AG04449 (cell line): ENCODE results near the gene FAM222B.
A peak's percentile ranks its signal among the peaks of the same experiment; 100 is the strongest.

Experiments used
- CTCF ChIA-PET: fragments of 350-600 bp; formaldehyde crosslinking; extraction: SDS; loops from one replicate; lab custom pipeline; 2021; ENCODE audit warnings: antibody characterized with exemption; lab: Yijun Ruan, JAX
- POLR2A ChIA-PET: fragments of 400-600, 350-600 bp; formaldehyde crosslinking; extraction: SDS; loops from one replicate; lab custom pipeline; 2020; ENCODE audit warnings: antibody characterized with exemption, inconsistent platforms; lab: Yijun Ruan, JAX
- DNase-seq: peaks from one replicate; pipeline ENCODE4 v3.0.0-alpha.2; 2010; ENCODE audit warnings: low read depth, low spot score
- H3K4me3 ChIP-seq: 2 replicates; pipeline ENCODE4 v1.5.1; 2011; ENCODE audit warnings: low read depth, mild to moderate bottlenecking, control low read depth, low read length
- CTCF ChIP-seq: IDR thresholded peaks from one replicate; pipeline ENCODE4 v1.5.1; 2011; ENCODE audit warnings: mild to moderate bottlenecking, moderate library complexity, low read length, control low read depth, inconsistent platforms; ENCODE audit not compliant: insufficient read depth; ENCODE audit errors: missing control alignments

Gene FAM222B

GRCh38 chr17:28712032-28712704 lies 130.4 kb downstream of the FAM222B start:
- DNase-seq, result no peak
- TF ChIP-seq CTCF, result no peak
- ChIA-PET POLR2A (interaction anchor here (1.5 to 2.1 kb wide), 2 partner anchors 9 to 15 kb away, joined by 3 to 7 read pairs; no protein-coding TSS in a partner anchor), CTCF (interaction anchor here (1.9 to 2.2 kb wide), 2 partner anchors 9 to 38 kb away, joined by 7 to 8 read pairs; no protein-coding TSS in a partner anchor)
- peak overlapping the region; percentile 43 for H3K4me3 ChIP-seq

GRCh38 chr17:28711723-28712031 lies 130.9 kb downstream of the FAM222B start, which contains the start of gene PROCA1:
PROCA1 (minus strand) TSS chr17:28711888; CDS start chr17:28711660, 228 bp downstream.
- no peak for TF ChIP-seq CTCF
- no peak for DNase-seq
- peak within 1 kb of the TSS; percentile 65 for H3K4me3 ChIP-seq
- POLR2A ChIA-PET, result interaction anchor here (0.8 to 2.4 kb wide), 6 partner anchors 8 to 28 kb away, joined by 3 to 30 read pairs (median 6); partner anchors contain the start of gene RPL23A
- CTCF ChIA-PET, result interaction anchor here (1.0 to 2.2 kb wide), 3 partner anchors 9 to 39 kb away, joined by 3 to 8 read pairs (median 7); partner anchors contain the start of gene TLCD1

- DNase-seq, result no peak
- H3K4me3 ChIP-seq, result peak overlapping the region; percentile 65
- POLR2A ChIA-PET, result interaction anchor here (0.6 to 2.4 kb wide), 7 partner anchors 8 to 41 kb away, joined by 3 to 30 read pairs (median 6); partner anchors contain the start of gene RPL23A
- no peak for TF ChIP-seq CTCF
- CTCF ChIA-PET, result interaction anchor here (1.0 to 2.3 kb wide), 4 partner anchors 10 to 64 kb away, joined by 3 to 11 read pairs (median 8); partner anchors contain the start of gene TLCD1
Measured at GRCh38 chr17:28710861-28711722, 131.5 kb downstream of the FAM222B start.

GRCh38 chr17:28707339-28707720 lies 135.3 kb downstream of the FAM222B start:
- POLR2A ChIA-PET, result interaction anchor here (0.9 to 1.2 kb wide), 2 partner anchors 12 to 13 kb away, joined by 3 read pairs; no protein-coding TSS in a partner anchor
- DNase-seq, result no peak
- no peak overlapping the region for H3K4me3 ChIP-seq
- no peak for TF ChIP-seq CTCF
- CTCF ChIA-PET, result no interaction called here

GRCh38 chr17:28706471-28707338 lies 135.9 kb downstream of the FAM222B start:
- ChIA-PET POLR2A (interaction anchor here (0.9 to 1.2 kb wide), 2 partner anchors 11 to 12 kb away, joined by 3 read pairs; no protein-coding TSS in a partner anchor), CTCF (interaction anchor here (1.5 kb wide), 1 partner anchor 16 kb away, joined by 3 read pairs; no protein-coding TSS in a partner anchor)
- no peak overlapping the region for H3K4me3 ChIP-seq
- TF ChIP-seq CTCF, result no peak
- no peak for DNase-seq
